GM21447 (cell line): ENCODE measurements around the gene FAM229A.
"Not testable (repeated sequence)": the region's sequence is repeated elsewhere in the genome, so short reads cannot be mapped to it uniquely, and the experiment has no call there.

Experiments
- ATAC-seq: cut with Tn5 transposase; IDR thresholded peaks from one replicate; pipeline ENCODE4 v1.9.1; 2021; ENCODE audit not compliant: unreplicated experiment

FAM229A gene

GRCh38 chr1:32362474-32363313, at the start of gene FAM229A, which contains the start of gene TSSK3:
Gene FAM229A (minus strand): TSS chr1:32362485. CDS start chr1:32362091, 394 bp downstream.
Gene TSSK3 (plus strand): TSS chr1:32362539. CDS start chr1:32362702, 163 bp downstream.
- no peak for ATAC-seq

GRCh38 chr1:32411261-32411660, 49.0 kb upstream of the FAM229A start:
- no peak for ATAC-seq

GRCh38 chr1:32406629-32407111, 44.4 kb upstream of the FAM229A start:
- ATAC-seq: no peak

- ATAC-seq: no peak
Observed at GRCh38 chr1:32405672-32406467, 43.6 kb upstream of the FAM229A start.

- ATAC-seq: no peak
Observed at GRCh38 chr1:32404946-32405345, 42.7 kb upstream of the FAM229A start.

- ATAC-seq: no peak
Observed at GRCh38 chr1:32400876-32401631, 38.8 kb upstream of the FAM229A start.

- no peak for ATAC-seq
Observed at GRCh38 chr1:32399843-32400242, 37.6 kb upstream of the FAM229A start.

- no peak for ATAC-seq
Observed at GRCh38 chr1:32398401-32398800, 36.1 kb upstream of the FAM229A start.

- not testable (repeated sequence) for ATAC-seq
Observed at GRCh38 chr1:32396524-32396923, 34.2 kb upstream of the FAM229A start.

- ATAC-seq: no peak
Observed at GRCh38 chr1:32394890-32395432, 32.7 kb upstream of the FAM229A start.

GRCh38 chr1:32394141-32394889, 32.0 kb upstream of the FAM229A start, which contains the start of gene BSDC1:
Gene BSDC1 (minus strand): TSS chr1:32394441. CDS start chr1:32394414, 27 bp downstream.
- peak; percentile 94 for ATAC-seq

GRCh38 chr1:32393832-32394140, 31.5 kb upstream of the FAM229A start:
- peak; percentile 7 for ATAC-seq

GRCh38 chr1:32393136-32393535, 30.9 kb upstream of the FAM229A start:
- no peak for ATAC-seq

GRCh38 chr1:32392325-32392724, 30.0 kb upstream of the FAM229A start:
- ATAC-seq: no peak

GRCh38 chr1:32390904-32391870, 28.9 kb upstream of the FAM229A start:
- no peak for ATAC-seq

- ATAC-seq: no peak
Observed at GRCh38 chr1:32388641-32389040, 26.4 kb upstream of the FAM229A start.

- no peak for ATAC-seq
Observed at GRCh38 chr1:32386676-32387392, 24.5 kb upstream of the FAM229A start.

GRCh38 chr1:32380057-32380456, 17.8 kb upstream of the FAM229A start:
- no peak for ATAC-seq
